NB4 (cell line): Measurements from ENCODE around the gene STK32C.
A peak's percentile ranks its signal among the peaks of the same experiment; 100 is the strongest.

Source experiments
- DNase-seq: peaks from one replicate; pipeline ENCODE4 v3.0.0; 2010; ENCODE audit warnings: low read depth
- H3K4me3 ChIP-seq: one replicate; pipeline ENCODE4 v1.5.1; 2011; ENCODE audit warnings: mild to moderate bottlenecking, low read depth, low read length, moderate library complexity
- MAX ChIP-seq: IDR thresholded peaks from 2 replicates; pipeline ENCODE4 v1.6.1; 2011; ENCODE audit warnings: low read depth, low read length
- MYC ChIP-seq: IDR thresholded peaks from 2 replicates; pipeline ENCODE4 v1.6.1; 2011; ENCODE audit warnings: low read depth, low read length
- POLR2A ChIP-seq: IDR thresholded peaks from 2 replicates; pipeline ENCODE4 v1.6.1; 2011; ENCODE audit warnings: mild to moderate bottlenecking; ENCODE audit not compliant: insufficient read length; ENCODE audit errors: extremely low read depth
- TF ChIP-seq, protein P1 (sequence below): IDR thresholded peaks from one replicate; pipeline ENCODE4 v1.5.1; 2012; ENCODE audit warnings: low read depth, low read length

Gene STK32C

DNA sequence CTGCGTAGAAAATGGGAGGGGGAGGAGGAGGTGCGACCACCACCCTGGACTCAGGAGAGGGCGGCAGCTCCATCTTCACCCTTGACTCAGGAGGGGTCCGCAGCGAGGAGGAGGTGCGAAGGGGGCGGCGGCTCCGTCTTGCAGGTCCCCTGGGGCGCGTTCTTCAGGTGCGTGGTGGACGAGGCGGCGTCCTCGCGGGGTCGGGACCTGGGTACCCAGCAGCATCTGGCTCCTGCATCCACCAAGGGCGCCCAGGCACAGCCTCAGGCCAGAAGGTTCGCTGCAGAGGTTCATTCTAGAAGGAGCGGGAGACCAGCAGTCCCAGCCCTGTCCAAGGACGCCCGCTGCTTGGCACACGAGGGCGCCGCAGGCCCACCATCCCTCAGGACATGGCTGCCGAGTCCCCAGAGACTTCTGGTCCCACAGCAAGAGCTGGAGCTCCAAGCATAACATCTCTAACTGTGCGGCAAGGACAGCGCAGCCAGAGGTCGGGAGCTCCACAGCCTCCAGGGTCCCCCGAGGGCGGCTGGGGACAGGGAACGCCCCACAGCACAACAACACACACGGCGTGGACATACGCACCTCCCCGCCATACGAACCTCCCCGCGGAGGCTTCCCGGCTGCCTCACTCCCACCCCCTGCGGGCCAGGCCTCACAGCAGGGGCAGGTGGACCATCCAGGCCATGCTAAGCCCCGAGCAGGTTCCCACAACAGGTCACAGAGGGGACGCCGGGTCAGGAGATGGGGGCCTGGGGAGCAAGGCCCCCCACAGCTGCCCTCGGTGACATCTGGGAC, 137.8 kb downstream of the STK32C start:
- peak; percentile 31 for DNase-seq
- H3K4me3 ChIP-seq, result no peak overlapping the region
- no peak for TF ChIP-seq POLR2A
- TF ChIP-seq MAX, result no peak
- TF ChIP-seq MYC, result no peak
- TF ChIP-seq, protein P1, sequence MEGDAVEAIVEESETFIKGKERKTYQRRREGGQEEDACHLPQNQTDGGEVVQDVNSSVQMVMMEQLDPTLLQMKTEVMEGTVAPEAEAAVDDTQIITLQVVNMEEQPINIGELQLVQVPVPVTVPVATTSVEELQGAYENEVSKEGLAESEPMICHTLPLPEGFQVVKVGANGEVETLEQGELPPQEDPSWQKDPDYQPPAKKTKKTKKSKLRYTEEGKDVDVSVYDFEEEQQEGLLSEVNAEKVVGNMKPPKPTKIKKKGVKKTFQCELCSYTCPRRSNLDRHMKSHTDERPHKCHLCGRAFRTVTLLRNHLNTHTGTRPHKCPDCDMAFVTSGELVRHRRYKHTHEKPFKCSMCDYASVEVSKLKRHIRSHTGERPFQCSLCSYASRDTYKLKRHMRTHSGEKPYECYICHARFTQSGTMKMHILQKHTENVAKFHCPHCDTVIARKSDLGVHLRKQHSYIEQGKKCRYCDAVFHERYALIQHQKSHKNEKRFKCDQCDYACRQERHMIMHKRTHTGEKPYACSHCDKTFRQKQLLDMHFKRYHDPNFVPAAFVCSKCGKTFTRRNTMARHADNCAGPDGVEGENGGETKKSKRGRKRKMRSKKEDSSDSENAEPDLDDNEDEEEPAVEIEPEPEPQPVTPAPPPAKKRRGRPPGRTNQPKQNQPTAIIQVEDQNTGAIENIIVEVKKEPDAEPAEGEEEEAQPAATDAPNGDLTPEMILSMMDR, result no peak

DNA sequence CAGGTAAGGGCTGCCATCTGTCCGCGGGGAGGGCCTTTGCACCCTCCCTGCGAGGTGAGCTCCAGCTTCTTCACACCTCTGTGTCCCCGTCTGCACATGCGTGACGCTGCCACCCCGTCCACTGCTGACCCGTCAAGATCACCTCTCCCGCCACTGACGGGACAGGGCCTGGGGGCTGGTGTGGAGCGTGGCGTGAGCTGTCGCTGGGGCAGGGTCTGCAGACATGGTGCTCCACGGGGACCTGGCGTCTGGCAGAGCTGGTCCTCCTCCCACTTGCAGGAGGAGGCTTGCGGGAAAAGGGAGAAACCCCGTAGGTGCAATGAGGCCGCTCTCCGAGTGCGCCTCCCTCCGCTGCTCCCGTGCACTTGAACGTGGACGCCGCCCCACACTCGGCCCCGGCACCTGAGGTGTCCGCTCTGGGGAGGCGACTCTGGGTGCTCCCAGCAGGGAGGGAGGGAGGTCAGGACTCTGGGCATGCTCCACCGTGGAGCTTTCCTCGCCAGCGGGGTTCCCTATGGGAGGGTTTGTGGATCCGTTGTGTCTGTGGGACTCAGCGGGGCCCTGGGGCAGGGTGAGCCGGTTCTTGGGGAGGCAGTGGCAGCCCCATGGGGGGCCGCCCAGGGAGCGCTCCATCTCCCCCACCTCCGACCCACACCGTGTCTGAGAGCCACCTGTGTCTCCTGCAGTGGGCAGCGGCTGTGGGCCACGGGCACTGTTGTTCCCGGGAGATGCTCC, 138.6 kb downstream of the STK32C start:
- TF ChIP-seq, protein P1, result no peak
- TF ChIP-seq POLR2A, result no peak
- no peak for TF ChIP-seq MYC
- TF ChIP-seq MAX, result no peak
- DNase-seq, result no peak
- H3K4me3 ChIP-seq, result no peak overlapping the region

DNA sequence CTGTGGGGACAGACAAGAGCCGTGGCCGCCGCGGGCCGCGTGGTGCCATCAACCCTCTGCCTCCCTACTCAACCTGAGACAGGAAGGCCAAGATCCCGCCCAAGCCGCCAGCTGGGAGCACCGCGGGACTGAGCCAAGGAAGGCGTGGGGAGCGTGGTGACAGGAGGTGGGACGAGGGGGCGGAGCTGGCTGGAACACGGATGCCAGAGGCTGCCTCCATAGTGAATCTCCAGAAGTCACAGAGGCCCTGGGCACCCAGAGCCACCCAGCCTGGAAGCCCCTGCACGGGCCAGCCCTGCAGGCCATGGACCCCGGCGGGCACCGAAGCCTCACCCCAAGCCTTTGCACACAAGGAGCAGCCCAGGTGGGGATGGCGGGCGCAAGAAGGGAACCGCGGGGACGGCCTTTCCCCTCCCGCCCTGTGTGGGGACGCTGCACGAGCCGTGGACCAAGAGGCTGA, 139.1 kb downstream of the STK32C start:
- no peak for DNase-seq
- TF ChIP-seq MYC (no peak), POLR2A (no peak), MAX (no peak)
- TF ChIP-seq, protein P1, result no peak
- no peak overlapping the region for H3K4me3 ChIP-seq

DNA sequence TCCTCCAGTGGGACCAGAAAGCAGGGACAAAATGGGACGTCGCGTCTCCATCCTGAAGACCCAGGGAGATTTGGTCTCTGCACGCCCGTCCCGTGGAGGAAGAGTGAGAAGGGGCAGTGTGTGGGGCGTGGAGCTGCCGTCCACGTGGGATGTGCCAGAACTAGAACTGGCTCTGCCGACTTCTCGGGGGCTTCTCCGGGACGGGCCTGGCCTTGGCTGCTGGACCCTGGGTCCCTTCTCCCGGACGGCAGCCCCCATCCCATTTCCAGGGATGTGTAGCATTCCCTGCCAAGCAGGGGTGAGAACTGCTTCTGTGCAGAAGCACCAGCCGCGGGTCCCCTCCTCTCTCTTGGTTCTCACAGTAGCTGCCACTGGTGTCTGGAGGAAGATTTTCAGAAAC, 139.8 kb downstream of the STK32C start:
- TF ChIP-seq MYC, result no peak
- TF ChIP-seq, protein P1, result no peak
- TF ChIP-seq POLR2A, result no peak
- DNase-seq, result no peak
- H3K4me3 ChIP-seq, result no peak overlapping the region

DNA sequence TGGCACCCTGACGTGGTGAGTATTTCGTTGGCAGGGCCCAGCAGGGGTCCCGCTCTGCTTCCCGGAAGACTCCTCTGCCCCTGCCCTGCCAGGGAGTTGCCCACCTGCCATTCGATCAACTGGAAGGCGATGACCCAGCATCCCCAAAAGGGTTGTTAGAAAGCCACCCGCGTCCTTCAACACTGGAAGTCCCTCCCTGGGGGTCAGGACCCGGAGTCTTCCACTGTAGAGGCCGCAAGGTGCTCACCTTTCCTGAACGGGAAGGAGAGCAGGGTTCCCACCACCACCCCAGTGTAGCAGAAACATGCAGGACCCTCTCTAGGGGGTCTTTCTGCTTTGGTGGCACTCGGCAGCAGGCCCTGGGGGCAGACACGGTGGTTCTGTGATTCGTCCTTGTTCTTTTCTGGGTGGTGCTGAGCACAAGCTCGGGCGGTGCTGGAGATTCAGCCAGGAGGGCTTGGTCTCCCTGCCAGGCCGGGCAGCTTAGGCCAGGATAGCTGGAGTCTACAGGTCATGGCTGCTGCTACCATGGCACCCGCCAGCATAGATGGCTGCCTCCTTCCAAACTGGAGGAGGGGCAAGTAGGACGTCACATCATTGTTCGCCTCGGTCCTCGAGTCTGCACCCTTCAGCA, 140.6 kb downstream of the STK32C start:
- H3K4me3 ChIP-seq, result no peak overlapping the region
- no peak for DNase-seq
- no peak for TF ChIP-seq MAX
- no peak for TF ChIP-seq POLR2A
- TF ChIP-seq, protein P1, result no peak
- TF ChIP-seq MYC, result no peak
